Motor neuron (in vitro differentiated cells): ENCODE data around the gene NPHS1. TPM values are rescaled to one million over a fixed set of nuclear protein-coding genes. Genes with fewer than 3 reads are reported as not detected.

Experiments used
- total RNA-seq, 8 experiments: library from RNA; unstranded; fragments of 300-600 nt; gene quantifications; 2 replicates each; pipeline versions ENCODE4 v1.2.3 to v1.2.4, GENCODE V29; 2022

The NPHS1 gene
- total RNA-seq, 8 experiments from 2014 or later, result 0.05 to 0.85 (median 0.37) TPM; not detected in 2

Other genes starting within 250 kb of the NPHS1 start
- 10 to 100 TPM in 3 of 8 experiments, 1 to 10 TPM in 5; 2.7 to 14.3 (median 9.4) TPM for gene HAUS5, start 239.8 kb downstream of the NPHS1 start, total RNA-seq
- gene RBM42, start 223.5 kb downstream of the NPHS1 start, total RNA-seq, result 10 to 100 TPM; 33.4 to 71.7 (median 51.1) TPM
- gene ETV2, start 210.8 kb downstream of the NPHS1 start, total RNA-seq, result 1 to 10 TPM in 5 of 8 experiments, under 1 TPM in 3; 0.50 to 3.2 (median 1.4) TPM
- 100 to 1,000 TPM; 721 to 998 (median 791) TPM for gene COX6B1, start 204.2 kb downstream of the NPHS1 start, total RNA-seq
- gene UPK1A, start 186.0 kb downstream of the NPHS1 start, total RNA-seq, result under 1 TPM in 1 of 8 experiments, not detected in 7; 0.38 TPM
- 10 to 100 TPM in 1 of 8 experiments, 1 to 10 TPM in 4, under 1 TPM in 3; 0.43 to 34.3 (median 2.2) TPM for gene ZBTB32, start 147.9 kb downstream of the NPHS1 start, total RNA-seq
- 10 to 100 TPM in 4 of 8 experiments, 1 to 10 TPM in 4; 6.1 to 28.4 (median 11.0) TPM for gene KMT2B, start 134.5 kb downstream of the NPHS1 start, total RNA-seq
- 1 to 10 TPM; 1.8 to 6.4 (median 4.3) TPM for gene IGFLR1, start 110.1 kb downstream of the NPHS1 start, total RNA-seq
- 10 to 100 TPM; 14.0 to 33.1 (median 18.9) TPM for gene U2AF1L4, start 107.1 kb downstream of the NPHS1 start, total RNA-seq
- 100 to 1,000 TPM in 2 of 8 experiments, 10 to 100 TPM in 6; 56.4 to 142 (median 84.7) TPM for gene PSENEN, start 106.9 kb downstream of the NPHS1 start, total RNA-seq
- 10 to 100 TPM; 12.6 to 32.0 (median 19.9) TPM for gene LIN37, start 103.9 kb downstream of the NPHS1 start, total RNA-seq
- gene HSPB6, start 95.5 kb downstream of the NPHS1 start, total RNA-seq, result 1 to 10 TPM in 2 of 8 experiments, under 1 TPM in 6; 0.14 to 1.8 (median 0.68) TPM
- 10 to 100 TPM in 5 of 8 experiments, 1 to 10 TPM in 3; 3.1 to 19.9 (median 12.7) TPM for gene PROSER3, start 94.3 kb downstream of the NPHS1 start, total RNA-seq
- gene ARHGAP33, start 76.9 kb downstream of the NPHS1 start, total RNA-seq, result 10 to 100 TPM in 5 of 8 experiments, 1 to 10 TPM in 2, under 1 TPM in 1; 0.51 to 33.1 (median 16.1) TPM
- under 1 TPM in 1 of 8 experiments, not detected in 7; 0.52 TPM for gene PRODH2, start 39.7 kb downstream of the NPHS1 start, total RNA-seq
- 1 to 10 TPM in 5 of 8 experiments, under 1 TPM in 3; 0.10 to 6.2 (median 1.3) TPM for gene KIRREL2, start 4.4 kb upstream of the NPHS1 start, total RNA-seq
- 100 to 1,000 TPM in 5 of 8 experiments, 10 to 100 TPM in 1, 1 to 10 TPM in 2; 4.6 to 397 (median 337) TPM for gene APLP1, start 16.1 kb upstream of the NPHS1 start, total RNA-seq
- 10 to 100 TPM in 1 of 8 experiments, 1 to 10 TPM in 7; 1.6 to 10.1 (median 3.7) TPM for gene NFKBID, start 48.0 kb upstream of the NPHS1 start, total RNA-seq
- 1 to 10 TPM in 2 of 8 experiments, under 1 TPM in 3, not detected in 3; 0.33 to 3.8 (median 0.62) TPM for gene HCST, start 50.0 kb upstream of the NPHS1 start, total RNA-seq
- gene TYROBP, start 55.8 kb upstream of the NPHS1 start, total RNA-seq, result under 1 TPM in 1 of 8 experiments, not detected in 7; 0.76 TPM
- gene LRFN3, start 83.9 kb upstream of the NPHS1 start, total RNA-seq, result 10 to 100 TPM in 1 of 8 experiments, 1 to 10 TPM in 6, under 1 TPM in 1; 0.56 to 11.7 (median 6.5) TPM
- gene SDHAF1, start 142.7 kb upstream of the NPHS1 start, total RNA-seq, result 10 to 100 TPM; 10.6 to 23.5 (median 18.1) TPM
- gene SYNE4, start 156.3 kb upstream of the NPHS1 start, total RNA-seq, result 1 to 10 TPM in 2 of 8 experiments, under 1 TPM in 6; 0.33 to 2.2 (median 0.56) TPM
- 10 to 100 TPM; 12.0 to 42.9 (median 19.7) TPM for gene ALKBH6, start 161.7 kb upstream of the NPHS1 start, total RNA-seq
- 10 to 100 TPM in 6 of 8 experiments, 1 to 10 TPM in 2; 2.7 to 33.8 (median 13.1) TPM for gene CLIP3, start 180.4 kb upstream of the NPHS1 start, total RNA-seq
- gene THAP8, start 201.8 kb upstream of the NPHS1 start, total RNA-seq, result 10 to 100 TPM in 2 of 8 experiments, 1 to 10 TPM in 6; 3.7 to 13.0 (median 6.5) TPM
- gene WDR62, start 202.4 kb upstream of the NPHS1 start, total RNA-seq, result 10 to 100 TPM in 1 of 8 experiments, 1 to 10 TPM in 4, under 1 TPM in 3; 0.49 to 12.6 (median 1.3) TPM